Activated CD4-positive, CD25-positive, alpha-beta regulatory T cell treated with anti-CD3 and anti-CD28 coated beads, Interleukin-2, amount 50 U/mL, for 72 hours (primary cell): ENCODE results near the gene PEX1.
"Not testable (repeated sequence)": the region's sequence is repeated elsewhere in the genome, so short reads cannot be mapped to it uniquely, and the experiment has no call there.

Experiments used
- DNase-seq: peaks from one replicate; pipeline ENCODE4 v3.0.0; 2021

PEX1 gene

GRCh38 chr7:92456236-92456635, 72.1 kb downstream of the PEX1 start:
- no peak for DNase-seq

DNA sequence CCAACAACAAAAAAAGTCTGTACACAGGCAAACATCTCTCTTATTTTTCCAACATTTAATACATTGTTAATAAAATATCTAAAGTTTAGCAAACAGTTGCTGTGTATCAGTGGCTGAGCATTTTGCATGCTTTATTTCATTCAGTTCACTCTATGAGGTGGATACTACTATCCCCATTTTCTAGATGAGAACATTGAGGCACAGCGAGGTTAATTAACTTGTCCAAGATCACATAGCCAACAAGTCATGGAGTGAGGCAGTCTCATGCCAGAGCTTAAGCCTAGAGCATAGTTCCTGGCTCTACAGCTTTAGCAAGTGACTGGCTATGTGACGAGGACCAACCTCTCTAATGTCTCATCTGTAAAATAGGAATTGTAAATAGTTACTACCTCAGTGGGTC, 76.7 kb downstream of the PEX1 start:
- no peak for DNase-seq

DNA sequence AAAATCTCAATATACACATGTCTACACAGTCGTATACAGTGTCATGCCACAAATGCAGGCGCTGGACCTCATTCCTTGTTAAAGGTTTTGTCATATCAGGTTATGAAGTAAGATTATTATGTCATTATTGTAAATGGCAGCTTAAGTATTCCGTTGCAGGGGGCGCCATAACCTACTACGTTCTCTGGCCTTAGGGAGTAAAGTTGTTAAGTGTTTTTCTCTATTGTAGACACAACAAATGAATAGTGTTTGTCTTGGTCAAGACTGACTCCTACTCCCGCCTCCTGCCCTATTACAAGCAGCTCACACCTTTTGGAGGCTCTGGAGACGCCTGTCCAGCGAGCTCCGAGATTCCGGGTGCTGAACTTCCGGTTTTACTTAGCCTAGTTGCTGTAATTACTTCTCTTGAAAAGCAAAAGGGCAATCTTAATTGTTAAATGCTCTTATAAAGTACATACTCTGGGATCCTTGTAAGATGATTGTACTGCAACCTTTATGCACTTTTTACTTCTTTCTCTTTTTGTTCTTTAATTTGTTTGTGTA, 80.0 kb downstream of the PEX1 start:
- peak; percentile 42 for DNase-seq

DNA sequence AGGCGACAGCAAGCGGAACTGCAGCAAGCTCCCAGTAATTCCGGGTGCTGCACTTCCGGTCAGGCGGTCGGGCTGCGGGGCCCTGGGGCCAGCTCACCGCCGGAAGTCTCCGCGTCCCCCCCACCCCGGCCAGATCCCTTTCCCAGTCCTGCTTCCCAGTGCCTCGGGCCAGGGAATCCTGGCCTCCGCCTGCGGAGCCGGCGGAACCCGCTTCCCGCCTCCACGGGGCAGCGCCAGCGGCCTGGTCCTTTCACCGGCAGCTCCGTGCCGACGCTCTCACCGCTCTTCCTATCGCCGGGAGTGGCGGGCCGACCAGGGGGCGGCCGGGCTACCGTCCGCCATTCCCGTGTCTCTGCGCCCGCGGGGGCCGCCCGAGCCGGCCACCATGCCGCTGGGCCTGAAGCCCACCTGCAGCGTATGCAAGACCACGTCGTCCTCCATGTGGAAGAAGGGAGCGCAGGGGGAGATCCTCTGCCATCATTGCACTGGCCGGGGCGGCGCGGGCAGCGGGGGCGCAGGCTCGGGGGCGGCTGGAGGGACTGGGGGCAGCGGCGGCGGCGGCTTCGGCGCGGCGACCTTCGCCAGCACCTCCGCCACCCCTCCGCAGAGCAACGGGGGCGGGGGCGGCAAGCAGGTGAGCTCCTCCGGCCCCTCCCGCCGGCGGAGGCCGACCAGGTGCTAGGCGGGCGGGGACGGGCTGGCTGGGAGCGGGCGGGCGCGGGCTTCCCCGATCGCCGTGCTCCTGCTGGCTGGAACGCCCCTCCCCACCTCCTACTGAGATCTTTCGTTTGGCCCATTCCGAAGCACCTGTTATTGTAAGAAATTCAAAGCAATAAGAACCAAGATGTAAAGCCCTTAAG, 80.7 kb downstream of the PEX1 start, which contains the start of gene GATAD1:
TSS of gene GATAD1 (plus strand) at position 138 of the 860 bp plus-strand sequence. CDS start at position 386, 248 bp downstream.
- peak; percentile 81 for DNase-seq

- DNase-seq: no peak
Measured at GRCh38 chr7:92446869-92447344, 81.4 kb downstream of the PEX1 start.

GRCh38 chr7:92442720-92443119, 85.6 kb downstream of the PEX1 start:
- DNase-seq: not testable (repeated sequence)

DNA sequence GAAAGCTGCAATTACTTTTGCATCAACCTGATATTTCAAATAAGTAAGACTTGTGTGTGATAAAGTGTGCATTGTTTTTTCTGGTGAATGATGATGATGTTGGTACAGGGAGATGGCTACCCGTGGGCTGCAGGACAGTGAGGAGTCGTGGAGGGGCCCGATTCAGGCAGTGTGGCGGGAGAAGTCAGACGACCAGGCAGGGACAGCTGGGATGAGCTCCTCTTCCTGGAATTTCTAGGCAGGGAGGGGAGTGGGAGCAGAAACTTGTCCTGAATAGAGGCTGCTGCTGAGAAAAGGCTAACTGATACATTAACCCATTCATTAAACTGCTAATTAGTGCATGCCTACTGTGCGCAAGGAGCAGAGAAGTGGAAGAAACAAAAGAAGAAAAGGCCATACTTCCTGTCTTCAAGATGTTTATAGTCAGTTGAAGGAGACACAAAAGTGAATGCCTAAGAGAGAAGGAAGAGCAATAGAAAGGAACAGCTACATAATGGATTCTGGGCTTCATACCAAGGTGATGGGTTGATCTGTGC, 90.3 kb downstream of the PEX1 start:
- DNase-seq: no peak
